Cardiac muscle cell (in vitro differentiated cells and primary cell): Measurements from ENCODE around the gene MCTP2. TPM values are rescaled to one million over a fixed set of nuclear protein-coding genes. Genes with fewer than 3 reads are reported as not detected.
A peak's percentile ranks its signal among the peaks of the same experiment; 100 is the strongest.

Source experiments
- DNase-seq, 2 donors: peaks; one replicate each; pipeline versions ENCODE4 v3.0.0 to v3.0.0-alpha.2; 2010 to 2017; ENCODE audit warnings: low read depth in 1 of 2, low spot score in 1 of 2
- H3K27ac ChIP-seq: fragments of 200-600 bp; sonication (generic); 2 replicates; pipeline ENCODE4 v1.5.1; 2016
- H3K27me3 ChIP-seq: fragments of 200-600 bp; sonication (generic); 2 replicates; pipeline ENCODE4 v1.6.0; 2016; ENCODE audit warnings: control low read depth
- H3K36me3 ChIP-seq: fragments of 200-600 bp; sonication (generic); 2 replicates; pipeline ENCODE4 v1.5.1; 2016; ENCODE audit warnings: control low read depth
- H3K4me1 ChIP-seq: fragments of 200-600 bp; sonication (generic); 2 replicates; pipeline ENCODE4 v1.8.1; 2017; ENCODE audit warnings: low read depth, mild to moderate bottlenecking, mixed run types
- H3K4me3 ChIP-seq: fragments of 200-600 bp; sonication (generic); 2 replicates; pipeline ENCODE4 v1.5.1; 2016; ENCODE audit warnings: mild to moderate bottlenecking
- H3K9me3 ChIP-seq: fragments of 200-600 bp; sonication (generic); 2 replicates; pipeline ENCODE4 v1.5.1; 2017; ENCODE audit warnings: low read depth, mild to moderate bottlenecking, control low read depth
- CTCF ChIP-seq: IDR thresholded peaks from 2 replicates; pipeline ENCODE4 v1.5.1; 2012; ENCODE audit warnings: low read depth, mild to moderate bottlenecking, low read length
- polyA plus RNA-seq: library from polyadenylated mRNA; unstranded; fragments of >200 nt; fragmentation: Nextera tagmentation; extraction: Ambion mirVana; gene quantifications from 2 replicates; pipeline ENCODE4 v1.2.1, GENCODE V29; 2016
- total RNA-seq: library from RNA; depleted of rRNA; stranded (reverse); fragments of >200 nt; gene quantifications from 2 replicates; pipeline ENCODE4 v1.2.3, GENCODE V29; 2016

Gene MCTP2
- total and polyA plus RNA-seq, 2 experiments from 2014 or later, result 0.34 to 0.83 TPM

GRCh38 chr15:94322141-94322540 lies 90.8 kb downstream of the MCTP2 start:
- DNase-seq, result no peak
- Histone ChIP-seq H3K4me1 (no peaks in the 10 kb centered on the region), H3K27me3 (no peaks in the 10 kb centered on the region), H3K27ac (no peak overlapping the region), H3K4me3 (no peak overlapping the region), H3K9me3 (no peaks in the 10 kb centered on the region), H3K36me3 (no peaks in the 10 kb centered on the region)
- no peak for TF ChIP-seq CTCF

GRCh38 chr15:94323076-94323475 lies 91.7 kb downstream of the MCTP2 start:
- H3K27me3 ChIP-seq, result no peaks in the 10 kb centered on the region
- no peaks in the 10 kb centered on the region for H3K9me3 ChIP-seq
- H3K27ac ChIP-seq, result no peak overlapping the region
- H3K4me1 ChIP-seq, result no peaks in the 10 kb centered on the region
- DNase-seq, result no peak
- no peaks in the 10 kb centered on the region for H3K36me3 ChIP-seq
- TF ChIP-seq CTCF, result no peak
- H3K4me3 ChIP-seq, result no peak overlapping the region

GRCh38 chr15:94324117-94324826 lies 92.9 kb downstream of the MCTP2 start:
- Histone ChIP-seq H3K4me1 (no peaks in the 10 kb centered on the region), H3K9me3 (no peaks in the 10 kb centered on the region), H3K4me3 (no peak overlapping the region), H3K36me3 (no peaks in the 10 kb centered on the region), H3K27me3 (no peaks in the 10 kb centered on the region), H3K27ac (no peak overlapping the region)
- DNase-seq, result peak; percentile 72 to 73
- peak; percentile 90 for TF ChIP-seq CTCF

GRCh38 chr15:94324835-94325767 lies 93.7 kb downstream of the MCTP2 start:
- Histone ChIP-seq H3K9me3 (no peaks in the 10 kb centered on the region), H3K4me3 (no peak overlapping the region), H3K27me3 (no peaks in the 10 kb centered on the region), H3K27ac (no peak overlapping the region), H3K4me1 (no peaks in the 10 kb centered on the region), H3K36me3 (no peaks in the 10 kb centered on the region)
- no peak for TF ChIP-seq CTCF
- no peak for DNase-seq

- Histone ChIP-seq H3K27me3 (no peaks in the 10 kb centered on the region), H3K4me3 (no peak overlapping the region), H3K4me1 (no peaks in the 10 kb centered on the region), H3K36me3 (no peaks in the 10 kb centered on the region), H3K9me3 (no peaks in the 10 kb centered on the region), H3K27ac (no peak overlapping the region)
- peak; percentile 45 to 51 for DNase-seq
- TF ChIP-seq CTCF, result peak; percentile 73
These were observed 96.1 kb downstream of the MCTP2 start for GRCh38 chr15:94327356-94327936.
